Thyroid gland (tissue), 4 donors: ENCODE measurements around the gene ME3.

ENCODE experiments used
- POLR2A ChIP-seq, 2 donors: fragments of 450-650 bp; IDR thresholded peaks; one replicate each; pipeline ENCODE4 v1.6.1; 2017; ENCODE audit warnings: antibody characterized with exemption in 2 of 2, mild to moderate bottlenecking in 2 of 2, moderate library complexity in 1 of 2
- TF ChIP-seq, protein P1 (sequence below), 6 experiments: fragments of 200-600 bp in 3 of 6; fragments of 450-650 bp in 3 of 6; sonication (generic) in 3 of 6; IDR thresholded peaks; one replicate each; pipeline ENCODE4 v1.5.1; 2016 to 2019; ENCODE audit warnings: antibody characterized with exemption in 6 of 6, mild to moderate bottlenecking in 2 of 6, inconsistent platforms in 1 of 6, moderate library complexity in 1 of 6

DNA sequence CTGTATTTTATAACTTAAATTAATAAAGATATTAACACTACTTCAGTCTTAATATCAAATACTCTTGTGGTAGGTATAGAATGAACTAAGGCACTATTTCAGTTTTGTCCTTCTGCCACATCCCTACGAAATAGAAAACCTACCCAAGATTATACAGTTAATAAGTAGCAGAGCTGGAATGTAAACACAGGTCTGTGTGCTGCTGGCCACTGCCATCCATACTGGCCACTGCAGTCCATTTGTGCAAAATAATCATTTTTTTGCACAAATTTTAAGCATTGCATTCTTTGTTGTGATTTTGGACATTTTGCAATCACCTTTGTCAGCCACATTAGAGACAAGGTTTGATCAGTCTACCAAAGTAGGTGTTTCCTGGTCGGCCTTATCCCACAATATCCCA is 91.9 kb downstream of the ME3 start:
- TF ChIP-seq, protein P1, sequence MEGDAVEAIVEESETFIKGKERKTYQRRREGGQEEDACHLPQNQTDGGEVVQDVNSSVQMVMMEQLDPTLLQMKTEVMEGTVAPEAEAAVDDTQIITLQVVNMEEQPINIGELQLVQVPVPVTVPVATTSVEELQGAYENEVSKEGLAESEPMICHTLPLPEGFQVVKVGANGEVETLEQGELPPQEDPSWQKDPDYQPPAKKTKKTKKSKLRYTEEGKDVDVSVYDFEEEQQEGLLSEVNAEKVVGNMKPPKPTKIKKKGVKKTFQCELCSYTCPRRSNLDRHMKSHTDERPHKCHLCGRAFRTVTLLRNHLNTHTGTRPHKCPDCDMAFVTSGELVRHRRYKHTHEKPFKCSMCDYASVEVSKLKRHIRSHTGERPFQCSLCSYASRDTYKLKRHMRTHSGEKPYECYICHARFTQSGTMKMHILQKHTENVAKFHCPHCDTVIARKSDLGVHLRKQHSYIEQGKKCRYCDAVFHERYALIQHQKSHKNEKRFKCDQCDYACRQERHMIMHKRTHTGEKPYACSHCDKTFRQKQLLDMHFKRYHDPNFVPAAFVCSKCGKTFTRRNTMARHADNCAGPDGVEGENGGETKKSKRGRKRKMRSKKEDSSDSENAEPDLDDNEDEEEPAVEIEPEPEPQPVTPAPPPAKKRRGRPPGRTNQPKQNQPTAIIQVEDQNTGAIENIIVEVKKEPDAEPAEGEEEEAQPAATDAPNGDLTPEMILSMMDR (IDR thresholded peaks at IDR 0.05) = no peak
- TF ChIP-seq POLR2A (IDR thresholded peaks at IDR 0.05) = no peak
